Islet of Langerhans (tissue), 1 donor: ENCODE data around the gene WDFY4.

Experiments used
- FAIRE-seq: peaks from one replicate; lab custom pipeline; 2011; peaks lifted over from hg19 to GRCh38; lab: Jason Lieb, UNC

The WDFY4 gene

DNA sequence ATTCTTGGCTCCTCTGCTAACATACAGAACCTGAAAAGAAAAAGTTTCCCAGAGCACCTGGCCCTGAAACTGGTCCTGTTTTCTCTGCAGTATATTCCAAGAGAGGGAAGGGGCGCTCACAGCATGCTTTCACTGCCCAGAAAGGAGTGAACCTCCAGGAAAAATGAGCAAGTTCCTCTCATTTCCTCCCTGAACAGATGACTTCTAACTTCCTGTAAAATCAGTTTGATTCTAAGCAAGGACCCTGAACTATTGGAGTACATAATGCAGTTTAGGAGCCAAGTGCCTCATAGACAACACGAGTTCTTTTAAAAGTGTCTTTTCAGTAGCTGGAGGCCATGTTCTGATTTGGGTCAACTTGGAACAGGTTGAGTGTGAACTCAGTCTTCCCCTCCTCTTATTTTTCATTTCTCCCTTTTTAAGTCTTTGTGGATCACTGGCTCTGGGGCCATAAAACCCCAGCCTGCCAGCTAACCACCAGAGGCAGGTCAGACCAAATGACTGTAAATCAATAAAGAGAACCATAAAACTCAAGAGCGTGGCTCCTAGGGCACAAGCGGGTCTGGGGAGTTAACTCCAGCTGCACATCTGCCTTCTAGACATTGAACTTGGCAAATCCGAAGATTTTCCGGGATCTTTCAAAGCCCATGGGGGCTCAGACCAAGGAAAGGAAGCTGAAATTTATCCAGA, 260.9 kb downstream of the WDFY4 start:
- no peak for FAIRE-seq

- no peak for FAIRE-seq
Measured at GRCh38 chr10:48946332-48946731, 261.7 kb downstream of the WDFY4 start.

DNA sequence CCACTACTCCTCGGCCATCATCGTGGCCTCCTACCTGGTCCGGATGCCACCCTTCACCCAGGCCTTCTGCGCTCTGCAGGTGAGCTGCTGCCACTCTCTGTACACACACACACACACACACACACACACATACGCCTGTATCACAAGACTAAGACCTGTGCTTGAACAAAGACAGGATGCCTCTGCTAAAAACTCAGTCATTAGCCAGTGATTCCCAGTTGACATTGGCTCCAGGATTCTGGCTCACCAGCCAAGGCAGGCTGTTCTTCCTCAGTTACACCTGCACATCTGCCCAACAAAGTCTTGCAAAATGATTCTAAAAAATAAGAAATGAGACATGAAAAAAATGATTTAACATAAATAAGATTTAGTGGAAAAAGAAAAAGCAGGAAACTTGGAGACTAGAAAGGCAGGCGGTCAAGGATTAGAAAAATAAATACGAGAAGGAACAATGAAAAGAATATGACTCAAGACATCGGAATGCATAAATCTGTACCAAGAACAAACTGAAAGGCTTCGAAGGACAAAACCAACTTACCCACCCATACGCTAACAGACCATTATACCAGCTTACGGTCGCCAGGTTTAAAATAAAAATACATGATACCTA, 262.3 kb downstream of the WDFY4 start:
- FAIRE-seq, result no peak

DNA sequence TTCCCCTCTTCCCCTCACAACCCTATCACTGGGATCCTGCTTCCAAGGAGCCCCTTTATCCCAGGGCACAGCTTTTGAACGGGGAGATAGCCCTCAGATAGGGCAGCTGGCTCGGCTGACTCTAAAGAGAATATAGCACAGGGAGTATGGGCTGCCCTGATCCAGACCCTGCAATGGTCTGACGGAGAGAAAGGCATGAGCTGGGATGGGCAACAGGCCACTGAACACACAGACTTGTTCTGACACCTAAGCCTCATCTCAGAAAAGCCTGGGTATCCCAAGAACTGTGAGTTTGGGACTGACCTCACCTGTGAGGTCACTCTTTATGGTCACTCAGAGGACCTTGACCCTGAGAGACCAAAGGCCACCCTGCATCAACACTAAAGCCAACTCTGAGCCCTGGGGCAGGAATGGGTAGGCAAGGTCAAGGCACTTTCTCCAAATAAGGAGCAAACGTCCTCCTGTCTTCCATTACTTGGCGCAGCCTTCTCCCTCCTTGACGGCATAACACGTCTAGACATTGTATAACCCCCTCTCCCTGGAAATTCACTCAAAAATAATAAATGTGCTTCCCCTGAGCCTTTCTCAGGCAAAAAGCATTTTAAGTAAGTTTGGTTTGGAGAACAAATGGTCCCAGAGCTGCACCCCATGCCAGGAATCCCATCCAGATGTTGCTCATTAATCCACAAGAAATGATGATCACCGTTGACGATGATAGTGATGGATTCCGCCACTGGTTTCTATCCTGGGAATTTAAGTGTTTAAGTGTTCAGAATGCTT, 263.2 kb downstream of the WDFY4 start:
- FAIRE-seq, result no peak

- FAIRE-seq, result no peak
Measured at GRCh38 chr10:48948470-48949037, 263.9 kb downstream of the WDFY4 start.

GRCh38 chr10:48951707-48952106, 267.0 kb downstream of the WDFY4 start:
- FAIRE-seq, result no peak

GRCh38 chr10:48957361-48958151, 272.9 kb downstream of the WDFY4 start:
- no peak for FAIRE-seq

GRCh38 chr10:48958598-48959190, 274.0 kb downstream of the WDFY4 start:
- no peak for FAIRE-seq

- FAIRE-seq, result no peak
Measured at GRCh38 chr10:48964038-48964437, 279.4 kb downstream of the WDFY4 start.

GRCh38 chr10:48965460-48965859, 280.8 kb downstream of the WDFY4 start:
- FAIRE-seq, result no peak

- FAIRE-seq, result no peak
Measured at GRCh38 chr10:48968036-48968435, 283.4 kb downstream of the WDFY4 start.

GRCh38 chr10:48970046-48970445, 285.4 kb downstream of the WDFY4 start:
- no peak for FAIRE-seq

DNA sequence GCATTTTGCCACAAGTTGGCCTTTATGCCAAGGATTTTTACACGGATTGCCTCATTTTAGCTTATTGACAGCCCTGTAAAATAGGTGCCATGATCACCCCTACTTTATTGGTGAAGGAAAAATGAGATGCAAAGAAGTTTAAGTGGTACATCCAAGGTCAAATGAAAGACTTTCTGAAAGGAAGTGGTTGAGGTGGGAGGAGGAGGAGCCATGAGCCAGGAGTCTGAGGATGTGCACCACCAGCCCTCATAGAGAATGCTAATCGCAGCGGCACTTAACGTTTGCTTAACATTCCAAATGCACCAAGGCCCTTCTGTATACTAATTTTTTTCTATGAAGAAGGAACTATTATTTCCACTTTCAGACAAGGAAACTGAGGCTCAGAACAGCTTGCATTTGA, 286.0 kb downstream of the WDFY4 start:
- FAIRE-seq, result no peak

DNA sequence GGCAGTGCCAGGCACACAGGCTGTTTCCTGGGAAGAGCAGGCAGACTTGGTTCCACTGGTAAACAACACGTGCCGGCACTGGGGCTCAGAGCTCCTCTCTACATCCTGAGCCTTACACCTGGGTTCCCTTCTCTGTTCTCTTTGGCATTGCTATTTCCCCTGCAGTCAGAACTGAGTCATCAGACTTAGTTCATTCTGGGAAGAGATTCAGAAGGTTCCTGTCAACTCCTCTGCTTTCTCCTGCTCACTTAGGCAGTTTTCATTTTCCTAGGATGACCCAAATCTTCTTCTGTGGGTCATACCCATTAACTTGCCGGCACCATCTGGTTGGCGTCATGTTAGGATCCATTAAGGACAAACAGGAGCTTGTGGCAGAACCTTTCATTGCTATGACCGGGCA, 288.4 kb downstream of the WDFY4 start:
- FAIRE-seq, result no peak

- no peak for FAIRE-seq
Measured at GRCh38 chr10:48974510-48975156, 290.0 kb downstream of the WDFY4 start.

- FAIRE-seq, result no peak
Measured at GRCh38 chr10:48976196-48976595, 291.5 kb downstream of the WDFY4 start.

DNA sequence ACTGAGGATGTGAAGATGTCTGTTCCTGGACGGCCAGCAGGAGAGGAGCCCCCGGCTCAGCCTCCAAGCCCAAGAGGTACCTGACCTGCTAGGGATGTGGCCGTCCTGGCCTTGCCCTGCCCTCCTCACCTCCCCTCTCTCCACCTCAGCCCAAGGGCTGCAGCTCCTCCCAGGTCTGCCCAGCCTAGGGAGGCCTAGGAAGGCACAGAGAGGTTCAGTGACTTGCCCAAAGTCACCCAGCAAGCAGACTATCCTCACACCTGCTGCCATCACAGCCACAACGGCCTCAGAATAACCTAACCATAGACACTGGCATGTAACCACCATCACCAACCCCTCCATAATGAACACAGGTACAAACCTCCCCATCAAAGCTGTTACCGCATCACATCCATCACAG, 293.6 kb downstream of the WDFY4 start:
- FAIRE-seq, result no peak

GRCh38 chr10:48981310-48981907, 296.7 kb downstream of the WDFY4 start:
- FAIRE-seq, result no peak

GRCh38 chr10:48982584-48982983, 297.9 kb downstream of the WDFY4 start:
- no peak for FAIRE-seq

GRCh38 chr10:48983648-48984351, 299.1 kb downstream of the WDFY4 start:
- FAIRE-seq, result no peak
